Globus pallidus (tissue), 1 donor: ENCODE data around the gene MAML3.

Experiments used
- DNase-seq: peaks from one replicate; pipeline ENCODE4 v3.0.0-alpha.2; 2015; ENCODE audit warnings: low spot score

MAML3 gene

GRCh38 chr4:139686130-139686529 lies 467.9 kb downstream of the MAML3 start:
- DNase-seq = no peak

GRCh38 chr4:139685180-139685579 lies 468.8 kb downstream of the MAML3 start:
- DNase-seq = no peak

- no peak for DNase-seq
These were observed 469.6 kb downstream of the MAML3 start for GRCh38 chr4:139684351-139684750.

GRCh38 chr4:139682741-139683151 lies 471.2 kb downstream of the MAML3 start:
- no peak for DNase-seq

- DNase-seq = no peak
These were observed 471.7 kb downstream of the MAML3 start for GRCh38 chr4:139682309-139682708.

GRCh38 chr4:139676913-139677585 lies 476.9 kb downstream of the MAML3 start:
- DNase-seq = no peak

GRCh38 chr4:139676365-139676764 lies 477.6 kb downstream of the MAML3 start:
- no peak for DNase-seq

- no peak for DNase-seq
These were observed 478.3 kb downstream of the MAML3 start for GRCh38 chr4:139675651-139676050.

GRCh38 chr4:139674875-139675550 lies 479.0 kb downstream of the MAML3 start:
- peak; percentile 64 for DNase-seq

GRCh38 chr4:139672732-139673131 lies 481.3 kb downstream of the MAML3 start:
- DNase-seq = no peak

- no peak for DNase-seq
These were observed 481.8 kb downstream of the MAML3 start for GRCh38 chr4:139672215-139672614.

GRCh38 chr4:139670775-139671174 lies 483.2 kb downstream of the MAML3 start:
- no peak for DNase-seq

GRCh38 chr4:139669890-139670289 lies 484.1 kb downstream of the MAML3 start:
- no peak for DNase-seq

- DNase-seq = no peak
These were observed 484.6 kb downstream of the MAML3 start for GRCh38 chr4:139669335-139669734.

- no peak for DNase-seq
These were observed 485.3 kb downstream of the MAML3 start for GRCh38 chr4:139668658-139669201.

- DNase-seq = no peak
These were observed 485.9 kb downstream of the MAML3 start for GRCh38 chr4:139668036-139668435.
